TTC549 (cell line): ENCODE results near the gene VAV1.
"Not testable (repeated sequence)": the region's sequence is repeated elsewhere in the genome, so short reads cannot be mapped to it uniquely, and the experiment has no call there.

Experiments
- FAIRE-seq: peaks from 2 replicates; lab custom pipeline; 2012; peaks lifted over from hg19 to GRCh38; lab: Jason Lieb, UNC

Gene VAV1

GRCh38 chr19:6819323-6819722 is 46.8 kb downstream of the VAV1 start:
- no peak for FAIRE-seq

DNA sequence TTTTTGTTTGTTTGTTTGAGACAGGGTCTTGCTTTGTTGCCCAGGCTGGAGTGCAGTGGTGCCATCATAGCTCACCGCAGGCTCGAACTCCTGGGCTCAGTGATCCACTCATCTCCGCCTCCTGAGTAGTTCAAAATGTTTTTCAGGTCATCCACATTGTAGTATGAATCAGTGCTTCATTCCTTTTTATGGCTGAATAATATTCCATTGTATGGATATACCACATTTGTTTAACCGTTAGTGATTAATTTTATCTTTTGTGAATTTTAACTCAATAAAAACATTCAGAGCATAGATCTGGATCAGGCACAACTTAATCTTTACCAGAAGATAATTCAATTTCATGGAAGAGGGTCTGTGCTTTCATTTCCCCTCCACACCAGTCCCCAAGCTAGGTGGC is 47.7 kb downstream of the VAV1 start:
- FAIRE-seq, result no peak

- no peak for FAIRE-seq
Measured at GRCh38 chr19:6821639-6822310, 49.3 kb downstream of the VAV1 start.

DNA sequence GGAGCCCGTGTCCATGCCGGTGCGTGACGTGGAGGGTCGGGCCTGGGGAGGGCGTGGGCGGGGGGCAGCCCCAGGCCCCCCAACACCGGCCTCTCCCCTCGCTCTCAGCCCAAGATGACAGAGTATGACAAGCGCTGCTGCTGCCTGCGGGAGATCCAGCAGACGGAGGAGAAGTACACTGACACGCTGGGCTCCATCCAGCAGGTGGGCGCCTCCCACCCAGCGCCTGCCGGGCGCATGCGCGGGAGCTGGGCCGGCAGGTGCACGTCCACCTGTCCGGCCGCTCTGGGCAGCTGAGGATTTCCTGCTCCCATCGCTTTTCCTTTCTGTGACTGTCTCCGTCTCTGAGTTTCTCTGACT is 49.8 kb downstream of the VAV1 start:
- no peak for FAIRE-seq

DNA sequence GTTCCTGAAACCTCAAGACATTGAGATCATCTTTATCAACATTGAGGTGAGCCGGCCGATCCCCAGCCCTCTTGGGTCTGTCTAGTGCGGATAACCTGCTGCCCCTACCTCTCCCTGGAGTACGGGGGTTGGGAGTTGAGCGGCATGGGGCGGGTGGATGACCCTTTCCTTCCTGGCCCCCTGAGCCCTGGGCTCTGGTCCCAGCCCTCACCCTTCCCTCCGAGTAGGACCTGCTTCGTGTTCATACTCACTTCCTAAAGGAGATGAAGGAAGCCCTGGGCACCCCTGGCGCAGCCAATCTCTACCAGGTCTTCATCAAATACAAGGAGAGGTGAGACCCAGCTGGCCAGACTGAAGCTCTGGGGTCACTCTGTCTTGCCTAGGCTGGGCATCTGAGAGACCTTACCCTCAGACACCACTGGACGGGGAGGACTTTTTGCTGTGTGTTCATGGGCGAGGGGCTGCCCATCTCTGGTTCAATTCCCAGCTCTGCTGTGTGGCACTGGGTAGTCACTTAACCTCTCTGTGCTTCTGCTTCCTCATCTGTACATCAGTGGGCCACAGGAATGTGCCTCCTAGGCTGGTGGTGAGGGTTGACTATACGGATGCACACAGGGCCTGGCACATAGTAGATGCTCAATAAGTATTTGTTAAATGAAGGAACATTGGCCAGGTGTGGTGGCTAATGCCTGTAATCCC is 52.7 kb downstream of the VAV1 start:
- FAIRE-seq, result no peak

GRCh38 chr19:6826281-6826920 is 53.9 kb downstream of the VAV1 start:
- FAIRE-seq, result no peak

DNA sequence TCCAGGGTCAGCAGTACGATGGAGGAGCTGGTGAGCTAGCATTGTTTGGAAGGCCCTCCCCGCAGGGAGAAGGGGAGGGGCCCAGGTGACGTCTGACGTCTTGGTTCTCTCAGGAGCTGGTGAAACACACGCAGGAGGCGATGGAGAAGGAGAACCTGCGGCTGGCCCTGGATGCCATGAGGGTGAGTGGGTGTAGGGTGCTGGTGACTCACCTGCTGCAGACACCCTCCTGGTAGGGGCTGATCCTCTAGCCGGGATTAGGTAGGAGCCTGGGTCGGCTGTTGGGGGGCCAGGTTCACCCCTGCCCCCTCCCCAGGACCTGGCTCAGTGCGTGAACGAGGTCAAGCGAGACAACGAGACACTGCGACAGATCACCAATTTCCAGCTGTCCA is 55.8 kb downstream of the VAV1 start:
- no peak for FAIRE-seq

GRCh38 chr19:6828698-6829633 is 56.5 kb downstream of the VAV1 start:
- no peak for FAIRE-seq

DNA sequence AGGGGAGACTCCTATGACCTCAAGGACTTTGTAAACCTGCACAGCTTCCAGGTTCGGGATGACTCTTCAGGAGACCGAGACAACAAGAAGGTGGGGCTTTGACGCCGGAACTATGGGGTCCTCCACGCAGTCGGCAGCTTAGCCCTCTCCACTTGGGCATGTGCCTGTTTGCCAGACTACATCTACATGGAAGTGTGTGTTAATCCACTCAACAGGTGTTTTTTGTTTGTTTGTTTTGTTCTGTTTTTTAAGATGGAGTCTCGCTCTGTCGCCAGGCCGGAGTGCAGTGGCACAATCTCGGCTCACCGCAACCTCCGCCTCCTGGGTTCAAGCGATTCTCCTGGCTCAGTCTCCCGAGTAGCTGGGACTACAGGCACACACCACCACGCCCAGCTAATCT is 57.3 kb downstream of the VAV1 start:
- not testable (repeated sequence) for FAIRE-seq

DNA sequence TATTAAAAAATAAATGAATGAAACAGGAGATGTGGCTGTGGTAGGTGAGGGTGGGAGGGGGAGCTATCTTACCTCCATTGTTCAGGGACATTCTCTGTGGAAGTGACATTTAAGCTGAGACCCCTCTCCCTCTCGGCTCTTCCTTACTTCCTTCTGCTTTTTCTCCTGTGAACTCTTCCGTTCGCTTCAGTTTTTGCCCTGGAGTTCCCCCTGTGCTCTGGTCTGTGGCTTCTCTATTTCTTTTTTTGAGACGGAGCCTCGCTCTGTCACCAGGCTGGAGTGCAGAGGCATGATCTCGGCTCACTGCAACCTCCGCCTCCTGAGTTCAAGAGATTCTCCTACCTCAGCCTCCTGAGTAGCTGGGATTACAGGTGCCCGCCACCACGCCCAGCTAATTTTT is 58.6 kb downstream of the VAV1 start:
- FAIRE-seq, result not testable (repeated sequence)

DNA sequence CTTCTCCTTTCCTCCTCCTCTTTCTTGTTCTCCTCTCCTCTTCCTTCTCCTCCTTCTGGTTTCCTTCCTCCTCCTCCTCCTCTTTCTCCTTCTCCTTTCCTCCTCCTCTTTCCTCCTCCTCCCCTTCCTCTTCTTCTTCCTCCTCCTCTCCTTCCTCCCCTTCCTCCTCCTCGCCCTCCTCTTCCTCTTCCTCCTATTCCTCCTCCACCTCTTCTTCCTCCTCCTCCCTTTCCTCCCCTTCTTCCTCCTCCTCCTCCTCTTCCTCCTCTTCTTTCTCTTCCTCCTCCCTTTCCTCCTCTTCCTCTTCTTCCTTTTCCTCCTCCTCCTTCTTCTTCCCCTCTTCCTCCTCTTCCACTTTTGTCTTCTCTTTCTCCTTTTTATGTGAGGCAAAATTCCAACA is 59.9 kb downstream of the VAV1 start:
- no peak for FAIRE-seq

GRCh38 chr19:6833166-6833790 is 60.8 kb downstream of the VAV1 start:
- FAIRE-seq, result no peak

GRCh38 chr19:6834433-6834832 is 61.9 kb downstream of the VAV1 start:
- peak; percentile 69 for FAIRE-seq

- no peak for FAIRE-seq
Measured at GRCh38 chr19:6835501-6835900, 63.0 kb downstream of the VAV1 start.

DNA sequence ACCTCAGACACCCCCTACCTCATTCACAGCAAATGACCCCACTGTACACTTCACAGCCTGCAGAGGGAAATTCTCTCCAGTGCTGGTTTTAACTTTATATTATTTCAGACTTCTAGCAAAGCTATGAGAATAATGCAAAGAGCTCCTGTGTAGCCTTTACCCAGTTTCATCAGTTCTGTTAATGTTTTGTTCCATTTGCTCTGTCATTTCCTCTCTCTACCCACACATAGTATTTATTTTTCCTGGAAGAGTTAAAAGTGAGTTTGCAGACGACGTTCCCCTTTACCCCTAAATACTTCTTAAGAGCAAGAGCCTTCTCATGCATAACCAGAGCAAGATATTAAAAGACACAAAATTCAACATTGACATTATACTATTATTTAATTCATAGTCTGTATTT is 65.0 kb downstream of the VAV1 start:
- FAIRE-seq, result no peak

GRCh38 chr19:6838062-6838655 is 65.7 kb downstream of the VAV1 start:
- FAIRE-seq, result no peak

GRCh38 chr19:6842871-6843607 is 70.5 kb downstream of the VAV1 start:
- no peak for FAIRE-seq

GRCh38 chr19:6847828-6848200 is 75.3 kb downstream of the VAV1 start:
- FAIRE-seq, result no peak

GRCh38 chr19:6848986-6849385 is 76.5 kb downstream of the VAV1 start:
- FAIRE-seq, result no peak

- FAIRE-seq, result no peak
Measured at GRCh38 chr19:6849876-6850275, 77.4 kb downstream of the VAV1 start.

DNA sequence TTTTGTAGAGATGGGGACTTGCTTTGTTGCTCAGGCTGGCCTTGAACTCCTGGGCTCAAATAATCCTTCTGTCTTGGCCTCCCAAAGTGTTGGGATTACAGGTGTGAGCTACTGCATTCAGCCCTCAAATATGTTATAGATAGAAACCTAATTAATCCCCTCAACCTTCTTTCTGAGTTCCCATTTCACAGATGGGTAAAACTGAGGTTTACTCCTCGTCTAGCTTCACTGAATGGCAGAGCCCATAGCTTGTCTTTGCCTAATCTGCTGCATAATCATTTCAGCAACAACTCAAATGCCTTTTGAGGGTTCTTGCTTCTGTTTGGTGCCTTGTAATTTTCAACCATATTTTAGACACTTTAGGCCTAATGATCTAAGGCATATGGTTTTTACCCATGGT is 78.9 kb downstream of the VAV1 start:
- FAIRE-seq, result no peak
